Measurements from ENCODE around the gene MATN4. TPM values are rescaled to one million over a fixed set of nuclear protein-coding genes. Genes with fewer than 3 reads are reported as not detected.

MATN4 gene
- total and polyA plus RNA-seq, 2 of the 13 experiments (the other 11 are each of a cell fraction or from before 2014, with no cell fraction given) = not detected

GRCh38 chr20:45347936-45348778, 40.1 kb upstream of the MATN4 start, which contains the start of gene SDC4 (continued):
- TF ChIP-seq ARHGAP35 (CRISPR knock-in tag; IDR thresholded peaks at IDR 0.05; ENCODE audit: borderline replicate concordance) (peak; percentile 80; the same call in 1 of the 2 replicates), MAF1 (CRISPR knock-in tag; IDR thresholded peaks at IDR 0.05; ENCODE audit: borderline replicate concordance) (peak; percentile 36; the same call in 1 of the 2 replicates), ZNF260 (CRISPR knock-in tag; IDR thresholded peaks at IDR 0.05; ENCODE audit: borderline replicate concordance, low read depth) (no peak), PITX1 (CRISPR knock-in tag; IDR thresholded peaks at IDR 0.05) (peak; percentile 85; the same call in 1 of the 2 replicates), ZNF333 (CRISPR knock-in tag; IDR thresholded peaks at IDR 0.05; ENCODE audit: borderline replicate concordance) (no peak), SRY (CRISPR knock-in tag; IDR thresholded peaks at IDR 0.05) (peak; percentile 93), RELA (CRISPR knock-in tag; IDR thresholded peaks at IDR 0.05) (peak; percentile 87; the same call in 1 of the 2 replicates), MLXIP (CRISPR knock-in tag; IDR thresholded peaks at IDR 0.05; ENCODE audit: borderline replicate concordance) (peak; percentile 41; the same call in 1 of the 2 replicates), GTF2F1 (IDR thresholded peaks at IDR 0.05; ENCODE audit: low read length) (no peak; the same call in 1 of the 2 replicates), KAT2B (IDR thresholded peaks at IDR 0.05; ENCODE audit: borderline replicate concordance, low read depth, low read length) (no peak), ZNF710 (CRISPR knock-in tag; IDR thresholded peaks at IDR 0.05; ENCODE audit: borderline replicate concordance) (peak; percentile 76), ZBTB46 (CRISPR knock-in tag; IDR thresholded peaks at IDR 0.05; ENCODE audit: borderline replicate concordance) (no peak), PREB (CRISPR knock-in tag; IDR thresholded peaks at IDR 0.05) (no peak), SOX5 (CRISPR knock-in tag; IDR thresholded peaks at IDR 0.05; ENCODE audit: borderline replicate concordance) (peak; percentile 14; the same call in 1 of the 2 replicates), FOXK1 (CRISPR knock-in tag; IDR thresholded peaks at IDR 0.05; ENCODE audit: borderline replicate concordance, low read depth) (peak; percentile 26; the same call in 1 of the 2 replicates), ARID2 (CRISPR knock-in tag; IDR thresholded peaks at IDR 0.05; ENCODE audit: borderline replicate concordance) (peak; percentile 71; the same call in 1 of the 2 replicates), FOXO1 (CRISPR knock-in tag; IDR thresholded peaks at IDR 0.05) (peak; percentile 72; the same call in 1 of the 2 replicates)
